ENCODE results near the gene WDR88. TPM values are rescaled to one million over a fixed set of nuclear protein-coding genes. Genes with fewer than 3 reads are reported as not detected.

The WDR88 gene
- total and polyA plus RNA-seq, 2 experiments from 2014 or later = not detected

DNA sequence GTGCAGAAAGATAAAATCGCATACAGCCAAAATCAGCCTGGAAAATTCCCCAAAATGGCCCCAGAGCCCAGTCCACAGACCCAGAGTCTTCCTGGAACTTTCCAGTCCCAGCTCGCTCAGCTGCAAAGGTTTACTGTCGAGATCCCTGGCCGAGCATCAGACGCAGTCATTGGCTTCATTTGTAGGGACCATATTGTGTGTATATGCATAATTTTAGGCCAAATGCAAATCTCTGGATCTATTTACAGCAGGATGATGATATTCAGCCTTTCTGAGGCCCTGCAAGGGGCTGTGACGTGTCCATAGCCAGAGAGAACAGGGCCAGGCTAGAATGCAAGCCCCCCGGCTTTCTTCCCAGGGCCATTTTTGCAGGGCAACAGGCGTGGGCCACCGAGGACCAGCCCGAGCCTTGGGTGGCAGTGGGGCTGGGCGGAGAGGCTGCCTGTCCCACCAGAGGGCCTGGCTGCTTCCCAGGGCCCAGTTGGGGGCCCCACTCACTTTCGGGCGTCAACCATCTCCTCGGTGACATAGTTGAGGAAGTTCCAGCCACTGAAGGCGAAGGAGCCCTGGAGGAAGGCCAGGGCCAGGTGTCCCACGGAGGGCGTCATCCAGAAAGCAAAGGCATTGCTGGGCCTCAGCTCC, 80.0 kb downstream of the WDR88 start (continued):
- no peak for TF ChIP-seq EZH2phosphoT487 (IDR thresholded peaks at IDR 0.05; ENCODE audit: unreplicated experiment)
- TF ChIP-seq ZNF331 (CRISPR knock-in tag; IDR thresholded peaks at IDR 0.05; ENCODE audit: low read depth) = no peak
- TF ChIP-seq, protein P1, sequence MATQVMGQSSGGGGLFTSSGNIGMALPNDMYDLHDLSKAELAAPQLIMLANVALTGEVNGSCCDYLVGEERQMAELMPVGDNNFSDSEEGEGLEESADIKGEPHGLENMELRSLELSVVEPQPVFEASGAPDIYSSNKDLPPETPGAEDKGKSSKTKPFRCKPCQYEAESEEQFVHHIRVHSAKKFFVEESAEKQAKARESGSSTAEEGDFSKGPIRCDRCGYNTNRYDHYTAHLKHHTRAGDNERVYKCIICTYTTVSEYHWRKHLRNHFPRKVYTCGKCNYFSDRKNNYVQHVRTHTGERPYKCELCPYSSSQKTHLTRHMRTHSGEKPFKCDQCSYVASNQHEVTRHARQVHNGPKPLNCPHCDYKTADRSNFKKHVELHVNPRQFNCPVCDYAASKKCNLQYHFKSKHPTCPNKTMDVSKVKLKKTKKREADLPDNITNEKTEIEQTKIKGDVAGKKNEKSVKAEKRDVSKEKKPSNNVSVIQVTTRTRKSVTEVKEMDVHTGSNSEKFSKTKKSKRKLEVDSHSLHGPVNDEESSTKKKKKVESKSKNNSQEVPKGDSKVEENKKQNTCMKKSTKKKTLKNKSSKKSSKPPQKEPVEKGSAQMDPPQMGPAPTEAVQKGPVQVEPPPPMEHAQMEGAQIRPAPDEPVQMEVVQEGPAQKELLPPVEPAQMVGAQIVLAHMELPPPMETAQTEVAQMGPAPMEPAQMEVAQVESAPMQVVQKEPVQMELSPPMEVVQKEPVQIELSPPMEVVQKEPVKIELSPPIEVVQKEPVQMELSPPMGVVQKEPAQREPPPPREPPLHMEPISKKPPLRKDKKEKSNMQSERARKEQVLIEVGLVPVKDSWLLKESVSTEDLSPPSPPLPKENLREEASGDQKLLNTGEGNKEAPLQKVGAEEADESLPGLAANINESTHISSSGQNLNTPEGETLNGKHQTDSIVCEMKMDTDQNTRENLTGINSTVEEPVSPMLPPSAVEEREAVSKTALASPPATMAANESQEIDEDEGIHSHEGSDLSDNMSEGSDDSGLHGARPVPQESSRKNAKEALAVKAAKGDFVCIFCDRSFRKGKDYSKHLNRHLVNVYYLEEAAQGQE (IDR thresholded peaks at IDR 0.05; ENCODE audit: unreplicated experiment) = no peak
- TF ChIP-seq, protein P2, sequence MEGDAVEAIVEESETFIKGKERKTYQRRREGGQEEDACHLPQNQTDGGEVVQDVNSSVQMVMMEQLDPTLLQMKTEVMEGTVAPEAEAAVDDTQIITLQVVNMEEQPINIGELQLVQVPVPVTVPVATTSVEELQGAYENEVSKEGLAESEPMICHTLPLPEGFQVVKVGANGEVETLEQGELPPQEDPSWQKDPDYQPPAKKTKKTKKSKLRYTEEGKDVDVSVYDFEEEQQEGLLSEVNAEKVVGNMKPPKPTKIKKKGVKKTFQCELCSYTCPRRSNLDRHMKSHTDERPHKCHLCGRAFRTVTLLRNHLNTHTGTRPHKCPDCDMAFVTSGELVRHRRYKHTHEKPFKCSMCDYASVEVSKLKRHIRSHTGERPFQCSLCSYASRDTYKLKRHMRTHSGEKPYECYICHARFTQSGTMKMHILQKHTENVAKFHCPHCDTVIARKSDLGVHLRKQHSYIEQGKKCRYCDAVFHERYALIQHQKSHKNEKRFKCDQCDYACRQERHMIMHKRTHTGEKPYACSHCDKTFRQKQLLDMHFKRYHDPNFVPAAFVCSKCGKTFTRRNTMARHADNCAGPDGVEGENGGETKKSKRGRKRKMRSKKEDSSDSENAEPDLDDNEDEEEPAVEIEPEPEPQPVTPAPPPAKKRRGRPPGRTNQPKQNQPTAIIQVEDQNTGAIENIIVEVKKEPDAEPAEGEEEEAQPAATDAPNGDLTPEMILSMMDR (conservative IDR thresholded peaks at IDR 0.05; ENCODE audit: low read depth in 2 of 2) = no peak
- TF ChIP-seq JUNB (IDR thresholded peaks at IDR 0.05; ENCODE audit: unreplicated experiment) = no peak

- no peak overlapping the region for H3K27ac Mint-ChIP-seq
- no peak overlapping the region for H3K4me3 Mint-ChIP-seq
- H3K36me3 Mint-ChIP-seq (ENCODE audit: low read depth) = no peaks in the 10 kb centered on the region
- H4K20me1 ChIP-seq (replicated peaks; ENCODE audit: insufficient read depth) = no peaks in the 10 kb centered on the region
- DNase-seq (ENCODE audit: low spot score) (no peak), ATAC-seq (no peak)
- no peaks in the 10 kb centered on the region for H3K27me3 ChIP-seq (ENCODE audit: insufficient read depth)
- no peaks in the 10 kb centered on the region for H3K9me2 ChIP-seq (ENCODE audit: insufficient read depth)
- no peak overlapping the region for H3K27ac ChIP-seq (ENCODE audit: low read depth)
- H3K9me3 Mint-ChIP-seq = no peaks in the 10 kb centered on the region
- peaks cover 13% of the 10 kb centered on the region for H3K27me3 Mint-ChIP-seq (ENCODE audit: insufficient read depth, low read depth, poor library complexity)
- H3K4me2 ChIP-seq = no peak overlapping the region
- H3K4me3 ChIP-seq = no peak overlapping the region
- H2AFZ ChIP-seq = no peak overlapping the region
- H3K79me2 ChIP-seq (replicated peaks; ENCODE audit: insufficient read depth) = no peaks in the 10 kb centered on the region
- no peaks in the 10 kb centered on the region for H3K36me3 ChIP-seq (ENCODE audit: insufficient read depth)
- no peaks in the 10 kb centered on the region for H3F3A ChIP-seq (replicated peaks; ENCODE audit: low read depth)
- no peaks in the 10 kb centered on the region for H3K4me1 ChIP-seq (ENCODE audit: insufficient read depth)
- H3K4me1 Mint-ChIP-seq = peaks cover 7% of the 10 kb centered on the region; the same call in 2 of the 3 replicates
- TF ChIP-seq CREB1 (CRISPR knock-in tag; IDR thresholded peaks at IDR 0.05; ENCODE audit: low read depth) (no peak), EZH2phosphoT487 (IDR thresholded peaks at IDR 0.05; ENCODE audit: unreplicated experiment) (no peak), JUNB (IDR thresholded peaks at IDR 0.05; ENCODE audit: unreplicated experiment) (no peak)
- TF ChIP-seq, protein P3, sequence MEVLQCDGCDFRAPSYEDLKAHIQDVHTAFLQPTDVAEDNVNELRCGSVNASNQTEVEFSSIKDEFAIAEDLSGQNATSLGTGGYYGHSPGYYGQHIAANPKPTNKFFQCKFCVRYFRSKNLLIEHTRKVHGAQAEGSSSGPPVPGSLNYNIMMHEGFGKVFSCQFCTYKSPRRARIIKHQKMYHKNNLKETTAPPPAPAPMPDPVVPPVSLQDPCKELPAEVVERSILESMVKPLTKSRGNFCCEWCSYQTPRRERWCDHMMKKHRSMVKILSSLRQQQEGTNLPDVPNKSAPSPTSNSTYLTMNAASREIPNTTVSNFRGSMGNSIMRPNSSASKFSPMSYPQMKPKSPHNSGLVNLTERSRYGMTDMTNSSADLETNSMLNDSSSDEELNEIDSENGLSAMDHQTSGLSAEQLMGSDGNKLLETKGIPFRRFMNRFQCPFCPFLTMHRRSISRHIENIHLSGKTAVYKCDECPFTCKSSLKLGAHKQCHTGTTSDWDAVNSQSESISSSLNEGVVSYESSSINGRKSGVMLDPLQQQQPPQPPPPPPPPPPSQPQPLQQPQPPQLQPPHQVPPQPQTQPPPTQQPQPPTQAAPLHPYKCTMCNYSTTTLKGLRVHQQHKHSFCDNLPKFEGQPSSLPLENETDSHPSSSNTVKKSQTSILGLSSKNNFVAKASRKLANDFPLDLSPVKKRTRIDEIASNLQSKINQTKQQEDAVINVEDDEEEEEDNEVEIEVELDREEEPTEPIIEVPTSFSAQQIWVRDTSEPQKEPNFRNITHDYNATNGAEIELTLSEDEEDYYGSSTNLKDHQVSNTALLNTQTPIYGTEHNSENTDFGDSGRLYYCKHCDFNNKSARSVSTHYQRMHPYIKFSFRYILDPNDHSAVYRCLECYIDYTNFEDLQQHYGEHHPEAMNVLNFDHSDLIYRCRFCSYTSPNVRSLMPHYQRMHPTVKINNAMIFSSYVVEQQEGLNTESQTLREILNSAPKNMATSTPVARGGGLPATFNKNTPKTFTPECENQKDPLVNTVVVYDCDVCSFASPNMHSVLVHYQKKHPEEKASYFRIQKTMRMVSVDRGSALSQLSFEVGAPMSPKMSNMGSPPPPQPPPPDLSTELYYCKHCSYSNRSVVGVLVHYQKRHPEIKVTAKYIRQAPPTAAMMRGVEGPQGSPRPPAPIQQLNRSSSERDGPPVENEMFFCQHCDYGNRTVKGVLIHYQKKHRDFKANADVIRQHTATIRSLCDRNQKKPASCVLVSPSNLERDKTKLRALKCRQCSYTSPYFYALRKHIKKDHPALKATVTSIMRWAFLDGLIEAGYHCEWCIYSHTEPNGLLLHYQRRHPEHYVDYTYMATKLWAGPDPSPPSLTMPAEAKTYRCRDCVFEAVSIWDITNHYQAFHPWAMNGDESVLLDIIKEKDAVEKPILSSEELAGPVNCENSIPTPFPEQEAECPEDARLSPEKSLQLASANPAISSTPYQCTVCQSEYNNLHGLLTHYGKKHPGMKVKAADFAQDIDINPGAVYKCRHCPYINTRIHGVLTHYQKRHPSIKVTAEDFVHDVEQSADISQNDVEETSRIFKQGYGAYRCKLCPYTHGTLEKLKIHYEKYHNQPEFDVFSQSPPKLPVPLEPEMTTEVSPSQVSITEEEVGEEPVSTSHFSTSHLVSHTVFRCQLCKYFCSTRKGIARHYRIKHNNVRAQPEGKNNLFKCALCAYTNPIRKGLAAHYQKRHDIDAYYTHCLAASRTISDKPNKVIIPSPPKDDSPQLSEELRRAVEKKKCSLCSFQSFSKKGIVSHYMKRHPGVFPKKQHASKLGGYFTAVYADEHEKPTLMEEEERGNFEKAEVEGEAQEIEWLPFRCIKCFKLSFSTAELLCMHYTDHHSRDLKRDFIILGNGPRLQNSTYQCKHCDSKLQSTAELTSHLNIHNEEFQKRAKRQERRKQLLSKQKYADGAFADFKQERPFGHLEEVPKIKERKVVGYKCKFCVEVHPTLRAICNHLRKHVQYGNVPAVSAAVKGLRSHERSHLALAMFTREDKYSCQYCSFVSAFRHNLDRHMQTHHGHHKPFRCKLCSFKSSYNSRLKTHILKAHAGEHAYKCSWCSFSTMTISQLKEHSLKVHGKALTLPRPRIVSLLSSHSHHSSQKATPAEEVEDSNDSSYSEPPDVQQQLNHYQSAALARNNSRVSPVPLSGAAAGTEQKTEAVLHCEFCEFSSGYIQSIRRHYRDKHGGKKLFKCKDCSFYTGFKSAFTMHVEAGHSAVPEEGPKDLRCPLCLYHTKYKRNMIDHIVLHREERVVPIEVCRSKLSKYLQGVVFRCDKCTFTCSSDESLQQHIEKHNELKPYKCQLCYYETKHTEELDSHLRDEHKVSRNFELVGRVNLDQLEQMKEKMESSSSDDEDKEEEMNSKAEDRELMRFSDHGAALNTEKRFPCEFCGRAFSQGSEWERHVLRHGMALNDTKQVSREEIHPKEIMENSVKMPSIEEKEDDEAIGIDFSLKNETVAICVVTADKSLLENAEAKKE (CRISPR knock-in tag; IDR thresholded peaks at IDR 0.05) = no peak
- TF ChIP-seq, protein P1 (IDR thresholded peaks at IDR 0.05; ENCODE audit: unreplicated experiment) = no peak
Observed at GRCh38 chr19:33212436-33213172, 80.7 kb downstream of the WDR88 start.
